HEK293T (cell line): ENCODE measurements around the gene SLC4A7.

ENCODE experiments used
- ELF4 ChIP-seq: fragments of 450-650 bp; IDR thresholded peaks from 2 replicates; pipeline ENCODE4 v1.6.1; 2017; ENCODE audit warnings: antibody characterized with exemption
- ZNF384 ChIP-seq: fragments of 450-650 bp; IDR thresholded peaks from 2 replicates; pipeline ENCODE4 v1.6.1; 2016

DNA sequence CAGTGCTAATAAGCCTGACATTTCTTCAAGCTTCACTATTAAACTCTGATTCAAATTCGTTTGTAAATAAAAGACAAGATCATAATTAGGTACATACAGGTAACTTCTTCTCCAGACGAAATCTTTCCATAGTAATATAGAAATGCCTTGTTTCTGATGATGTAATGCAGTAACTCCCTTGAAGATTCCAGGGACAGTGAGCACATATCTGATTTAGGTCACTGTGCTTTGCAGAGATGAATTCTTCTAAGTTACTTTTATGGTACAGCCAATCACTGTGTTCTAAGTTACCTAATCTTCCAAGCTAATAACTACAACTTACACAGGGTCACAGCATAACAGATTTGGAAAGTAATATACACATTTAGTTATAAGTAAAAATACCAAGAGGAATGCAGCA is 27.6 kb downstream of the SLC4A7 start:
- TF ChIP-seq ZNF384 (no peak), ELF4 (no peak)
